ENCODE measurements around the gene MOXD1. TPM values are rescaled to one million over a fixed set of nuclear protein-coding genes. Genes with fewer than 3 reads are reported as not detected.
"Not testable (repeated sequence)": the region's sequence is repeated elsewhere in the genome, so short reads cannot be mapped to it uniquely, and the experiment has no call there.

Gene MOXD1
- total RNA-seq, 1 donor from 2014 or later: 1.6 TPM

DNA sequence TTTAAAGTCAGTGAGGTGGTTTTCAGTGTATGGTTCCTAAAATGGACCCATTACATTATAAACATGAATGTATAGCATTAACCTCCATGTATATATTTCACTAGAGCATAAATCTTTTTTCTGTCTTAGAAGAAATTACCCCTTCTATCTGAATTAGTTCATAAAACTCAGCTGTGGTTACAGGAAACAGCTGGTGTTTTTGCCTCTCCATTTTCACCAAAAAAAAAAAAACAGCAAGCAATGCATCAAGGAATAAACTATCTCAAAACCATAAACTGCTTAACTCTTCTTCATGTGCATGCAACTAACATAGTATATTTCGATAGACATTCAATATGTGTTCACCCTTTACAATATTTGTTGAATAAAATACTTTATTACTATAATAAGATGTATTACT lies 40.2 kb downstream of the MOXD1 start:
- no peak overlapping the region for H3K4me3 ChIP-seq (ENCODE audit: low read depth, low read length)
- FAIRE-seq (no peak), DNase-seq (ENCODE audit: low read depth) (no peak)
- TF ChIP-seq, protein P1, sequence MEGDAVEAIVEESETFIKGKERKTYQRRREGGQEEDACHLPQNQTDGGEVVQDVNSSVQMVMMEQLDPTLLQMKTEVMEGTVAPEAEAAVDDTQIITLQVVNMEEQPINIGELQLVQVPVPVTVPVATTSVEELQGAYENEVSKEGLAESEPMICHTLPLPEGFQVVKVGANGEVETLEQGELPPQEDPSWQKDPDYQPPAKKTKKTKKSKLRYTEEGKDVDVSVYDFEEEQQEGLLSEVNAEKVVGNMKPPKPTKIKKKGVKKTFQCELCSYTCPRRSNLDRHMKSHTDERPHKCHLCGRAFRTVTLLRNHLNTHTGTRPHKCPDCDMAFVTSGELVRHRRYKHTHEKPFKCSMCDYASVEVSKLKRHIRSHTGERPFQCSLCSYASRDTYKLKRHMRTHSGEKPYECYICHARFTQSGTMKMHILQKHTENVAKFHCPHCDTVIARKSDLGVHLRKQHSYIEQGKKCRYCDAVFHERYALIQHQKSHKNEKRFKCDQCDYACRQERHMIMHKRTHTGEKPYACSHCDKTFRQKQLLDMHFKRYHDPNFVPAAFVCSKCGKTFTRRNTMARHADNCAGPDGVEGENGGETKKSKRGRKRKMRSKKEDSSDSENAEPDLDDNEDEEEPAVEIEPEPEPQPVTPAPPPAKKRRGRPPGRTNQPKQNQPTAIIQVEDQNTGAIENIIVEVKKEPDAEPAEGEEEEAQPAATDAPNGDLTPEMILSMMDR (IDR thresholded peaks at IDR 0.05; ENCODE audit: insufficient read depth, low read length, severe bottlenecking): no peak
- no peaks in the 10 kb centered on the region for H3K27me3 ChIP-seq (ENCODE audit: control insufficient read depth, insufficient read depth, low read length)
- no peaks in the 10 kb centered on the region for H3K36me3 ChIP-seq (ENCODE audit: control insufficient read depth, insufficient read depth, low read length)

DNA sequence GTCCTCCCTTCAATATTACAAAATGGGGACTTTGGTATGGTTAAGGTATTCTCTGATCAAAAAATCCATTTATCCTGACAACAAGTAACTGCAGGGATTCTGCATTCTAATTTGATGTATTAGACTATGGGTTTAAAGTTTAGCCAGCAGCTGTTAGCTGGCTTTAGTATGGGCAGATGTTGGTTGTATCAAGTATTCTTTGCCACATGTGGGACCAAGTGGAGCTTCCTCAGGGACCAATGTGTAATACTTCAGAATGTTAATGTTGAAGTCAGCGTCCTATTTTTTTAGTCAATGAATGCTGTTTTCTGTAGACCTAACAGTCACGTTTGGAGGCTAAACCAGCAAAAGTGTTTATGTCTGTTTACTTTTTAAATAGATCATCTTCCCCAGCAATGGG lies 41.4 kb downstream of the MOXD1 start:
- TF ChIP-seq, protein P1 (IDR thresholded peaks at IDR 0.05; ENCODE audit: insufficient read depth, low read length, severe bottlenecking): no peak
- FAIRE-seq: no peak
- no peak for DNase-seq (ENCODE audit: low read depth)
- H3K4me3 ChIP-seq (ENCODE audit: low read depth, low read length): no peak overlapping the region
- H3K27me3 ChIP-seq (ENCODE audit: control insufficient read depth, insufficient read depth, low read length): no peaks in the 10 kb centered on the region
- H3K36me3 ChIP-seq (ENCODE audit: control insufficient read depth, insufficient read depth, low read length): no peaks in the 10 kb centered on the region

DNA sequence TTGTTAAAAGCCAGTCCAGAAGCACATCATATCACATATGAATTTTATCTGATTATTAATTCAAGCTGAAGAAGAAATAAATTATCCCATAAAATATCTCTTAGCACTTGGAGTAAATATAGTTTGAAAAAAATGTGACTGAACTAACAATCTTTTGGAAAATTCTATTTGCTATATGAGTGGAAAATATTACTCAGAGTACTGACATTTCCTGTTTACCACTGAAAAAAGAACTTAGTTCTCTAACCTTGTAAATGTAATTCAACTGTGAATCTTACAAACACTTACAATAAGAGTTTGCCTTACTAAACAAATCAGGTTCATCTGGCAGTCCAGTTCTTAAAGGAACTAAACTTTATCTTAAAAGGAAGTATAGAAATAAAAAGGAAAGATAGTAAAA lies 44.2 kb downstream of the MOXD1 start:
- TF ChIP-seq, protein P1 (IDR thresholded peaks at IDR 0.05; ENCODE audit: insufficient read depth, low read length, severe bottlenecking): no peak
- Histone ChIP-seq H3K27me3 (ENCODE audit: control insufficient read depth, insufficient read depth, low read length) (no peaks in the 10 kb centered on the region), H3K4me3 (ENCODE audit: low read depth, low read length) (no peak overlapping the region), H3K36me3 (ENCODE audit: control insufficient read depth, insufficient read depth, low read length) (no peaks in the 10 kb centered on the region)
- peak; percentile 65 for DNase-seq (ENCODE audit: low read depth)
- FAIRE-seq: no peak

DNA sequence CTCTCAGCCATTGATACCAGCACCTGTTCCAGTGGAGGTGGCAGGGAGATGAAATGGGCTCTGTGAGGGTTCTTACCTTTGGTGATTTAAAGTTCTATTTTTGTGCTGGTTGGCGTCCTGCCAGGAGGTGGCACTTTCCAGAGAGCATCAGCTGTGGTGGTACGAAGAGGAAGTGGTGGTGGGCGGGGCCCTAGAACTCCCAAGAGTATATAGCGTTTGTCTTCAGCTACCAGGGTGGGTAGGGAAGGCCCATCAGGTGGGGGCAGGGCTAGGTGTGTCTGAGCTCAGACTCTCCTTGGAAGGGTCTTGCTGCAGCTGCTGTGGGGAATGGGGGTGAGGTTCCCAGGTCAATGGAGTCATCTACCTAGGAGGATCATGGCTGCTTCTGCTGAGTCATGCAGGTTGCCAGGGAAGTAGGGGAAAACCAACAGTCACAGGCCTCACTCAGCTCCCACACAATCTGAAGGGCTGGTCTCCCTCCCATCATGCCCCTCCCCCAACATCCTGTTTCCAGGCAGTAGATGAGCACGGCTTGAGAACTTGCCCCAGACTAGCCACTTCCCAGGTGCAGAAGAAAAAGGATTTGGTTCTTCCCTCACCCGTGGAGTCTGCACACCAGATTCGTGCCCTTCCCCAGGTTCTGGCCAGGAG lies 46.6 kb downstream of the MOXD1 start:
- FAIRE-seq (no peak), DNase-seq (ENCODE audit: low read depth) (peak; percentile 77)
- H3K36me3 ChIP-seq (ENCODE audit: control insufficient read depth, insufficient read depth, low read length): no peaks in the 10 kb centered on the region
- no peaks in the 10 kb centered on the region for H3K27me3 ChIP-seq (ENCODE audit: control insufficient read depth, insufficient read depth, low read length)
- TF ChIP-seq, protein P1 (IDR thresholded peaks at IDR 0.05; ENCODE audit: insufficient read depth, low read length, severe bottlenecking): no peak
- H3K4me3 ChIP-seq (ENCODE audit: low read depth, low read length): no peak overlapping the region

DNA sequence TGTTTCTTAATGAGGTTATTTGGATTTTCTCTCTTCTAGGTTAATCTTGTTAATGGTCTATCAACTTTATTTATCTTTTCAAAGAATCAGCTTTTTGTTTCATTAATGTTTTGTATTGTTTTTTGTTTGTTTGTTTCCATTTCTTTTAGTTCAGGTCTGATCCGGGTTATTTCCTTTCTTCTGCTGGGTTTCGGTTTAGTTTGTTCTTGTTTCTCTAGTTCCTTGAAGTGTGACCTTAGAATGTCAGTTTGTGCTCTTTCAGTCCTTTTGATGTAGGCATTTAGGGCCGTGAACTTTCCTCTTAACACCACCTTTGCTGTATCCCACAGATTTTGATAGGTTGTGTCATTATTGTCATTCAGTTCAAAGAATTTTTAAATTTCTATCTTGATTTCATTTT lies 49.3 kb downstream of the MOXD1 start:
- not testable (repeated sequence) for H3K4me3 ChIP-seq (ENCODE audit: low read depth, low read length); H3K27me3 ChIP-seq (ENCODE audit: control insufficient read depth, insufficient read depth, low read length); H3K36me3 ChIP-seq (ENCODE audit: control insufficient read depth, insufficient read depth, low read length); DNase-seq (ENCODE audit: low read depth); FAIRE-seq

GRCh38 chr6:132348231-132348630 lies 53.0 kb downstream of the MOXD1 start:
- no peak overlapping the region for H3K4me3 ChIP-seq (ENCODE audit: low read depth, low read length)
- FAIRE-seq (no peak), DNase-seq (ENCODE audit: low read depth) (no peak)
- no peaks in the 10 kb centered on the region for H3K27me3 ChIP-seq (ENCODE audit: control insufficient read depth, insufficient read depth, low read length)
- H3K36me3 ChIP-seq (ENCODE audit: control insufficient read depth, insufficient read depth, low read length): no peaks in the 10 kb centered on the region
- TF ChIP-seq, protein P1 (IDR thresholded peaks at IDR 0.05; ENCODE audit: insufficient read depth, low read length, severe bottlenecking): no peak

Data from bronchial epithelial cell (primary cell).